Activated CD4-positive, CD25-positive, alpha-beta regulatory T cell (primary cell): ENCODE data around the gene INHA.

Experiments used
- DNase-seq, 4 experiments: peaks; one replicate each; lab custom pipeline; 2025; lab: John Stamatoyannopoulos, UW

The INHA gene

DNA sequence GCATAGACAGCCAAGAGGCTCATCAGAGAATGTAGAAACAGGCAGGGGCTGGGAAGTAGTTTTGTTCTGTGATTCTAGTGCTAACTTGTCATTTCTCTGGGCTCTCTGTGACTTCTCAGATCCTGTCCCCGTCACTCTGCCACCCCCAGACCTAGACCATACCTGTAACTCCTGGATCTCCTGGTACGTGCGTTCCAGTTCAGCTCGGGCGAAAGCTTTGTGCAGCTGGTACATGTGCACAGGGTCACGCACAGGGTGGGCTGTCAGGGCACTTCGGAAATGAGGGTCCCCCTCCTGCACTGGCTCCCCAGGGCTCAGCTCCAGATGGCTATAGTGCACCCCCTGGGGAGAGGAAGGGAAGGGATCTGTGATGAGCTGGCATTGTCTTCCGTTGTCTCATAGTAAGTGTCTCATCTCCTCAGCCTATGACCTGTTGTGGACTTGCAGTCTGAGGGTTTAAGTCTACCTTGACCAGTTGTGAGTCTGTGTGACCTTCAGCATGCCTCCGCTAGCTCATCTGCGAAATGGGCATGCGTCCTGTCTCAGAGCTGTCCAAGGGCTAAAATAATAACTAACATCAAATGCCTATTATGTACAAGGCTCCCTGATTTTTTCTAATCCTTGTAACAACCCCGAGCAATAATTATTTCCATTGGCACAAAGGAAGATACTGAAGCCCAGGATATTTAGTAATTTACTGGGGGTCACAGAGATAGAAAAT, 31.2 kb upstream of the INHA start:
- no peak for DNase-seq

DNA sequence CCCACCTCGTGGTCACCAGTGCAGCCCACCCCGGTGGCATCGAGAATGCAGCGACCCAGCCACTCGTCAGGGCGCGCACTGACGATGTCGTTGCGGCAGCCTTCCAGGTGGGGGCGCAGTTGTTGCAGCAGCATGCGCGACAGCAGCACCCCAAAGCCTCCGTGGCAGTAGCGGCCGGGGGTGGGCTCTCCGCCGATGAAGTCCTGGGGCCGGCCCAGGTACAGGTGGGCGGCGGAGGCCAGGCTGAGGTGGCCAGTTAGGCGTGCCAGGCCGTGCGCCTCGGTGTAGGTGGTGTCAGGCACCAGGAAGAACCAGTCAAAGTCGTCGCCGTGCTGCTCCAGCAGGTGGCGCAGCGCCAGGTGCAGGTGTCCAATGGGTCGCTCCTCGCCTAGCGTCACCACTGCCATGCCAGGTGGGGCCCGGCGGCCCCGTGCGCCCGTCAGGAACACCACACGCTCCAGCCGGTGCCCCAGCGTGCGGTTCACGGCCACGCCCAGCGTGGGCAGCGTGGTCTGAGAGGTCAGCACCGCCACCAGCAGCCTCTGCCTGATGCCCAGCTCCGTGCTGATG, 30.4 kb upstream of the INHA start:
- peak; percentile 62 to 84 (median 74) for DNase-seq

DNA sequence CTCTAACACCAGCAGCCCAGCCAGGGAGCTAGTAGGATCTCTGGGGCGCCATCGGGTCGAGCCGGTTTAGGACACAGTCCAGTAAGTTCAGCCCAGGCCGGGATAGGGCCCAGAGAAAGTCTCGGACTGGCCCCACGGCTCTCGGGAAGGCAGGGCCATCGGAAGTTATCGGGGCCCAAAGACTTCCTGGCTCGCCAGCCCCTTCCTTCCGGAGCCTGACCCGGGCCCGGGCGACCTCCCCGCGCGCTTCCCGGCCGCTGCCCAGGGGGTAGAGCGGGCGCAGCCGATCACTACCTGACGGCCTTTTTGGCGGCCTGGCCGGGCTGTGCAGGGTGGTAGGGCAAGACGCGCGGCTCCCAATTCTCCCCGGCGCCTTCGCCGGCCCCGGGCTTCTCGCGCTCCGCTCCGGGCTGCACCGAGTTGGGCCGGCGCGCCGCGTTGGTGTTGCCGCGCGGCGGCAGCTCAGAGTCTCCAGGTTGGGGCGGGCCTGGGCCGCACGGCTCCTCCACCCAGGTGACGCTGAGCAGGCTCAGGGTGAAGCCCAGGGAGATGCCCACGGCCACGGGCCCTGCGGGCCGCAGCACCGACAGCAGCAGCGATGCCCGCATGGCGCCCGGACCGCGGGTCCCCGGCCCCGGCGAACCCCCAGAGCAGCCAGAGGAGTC, 29.0 kb upstream of the INHA start:
- peak in 1 of 4 experiments; percentile 37 for DNase-seq

DNA sequence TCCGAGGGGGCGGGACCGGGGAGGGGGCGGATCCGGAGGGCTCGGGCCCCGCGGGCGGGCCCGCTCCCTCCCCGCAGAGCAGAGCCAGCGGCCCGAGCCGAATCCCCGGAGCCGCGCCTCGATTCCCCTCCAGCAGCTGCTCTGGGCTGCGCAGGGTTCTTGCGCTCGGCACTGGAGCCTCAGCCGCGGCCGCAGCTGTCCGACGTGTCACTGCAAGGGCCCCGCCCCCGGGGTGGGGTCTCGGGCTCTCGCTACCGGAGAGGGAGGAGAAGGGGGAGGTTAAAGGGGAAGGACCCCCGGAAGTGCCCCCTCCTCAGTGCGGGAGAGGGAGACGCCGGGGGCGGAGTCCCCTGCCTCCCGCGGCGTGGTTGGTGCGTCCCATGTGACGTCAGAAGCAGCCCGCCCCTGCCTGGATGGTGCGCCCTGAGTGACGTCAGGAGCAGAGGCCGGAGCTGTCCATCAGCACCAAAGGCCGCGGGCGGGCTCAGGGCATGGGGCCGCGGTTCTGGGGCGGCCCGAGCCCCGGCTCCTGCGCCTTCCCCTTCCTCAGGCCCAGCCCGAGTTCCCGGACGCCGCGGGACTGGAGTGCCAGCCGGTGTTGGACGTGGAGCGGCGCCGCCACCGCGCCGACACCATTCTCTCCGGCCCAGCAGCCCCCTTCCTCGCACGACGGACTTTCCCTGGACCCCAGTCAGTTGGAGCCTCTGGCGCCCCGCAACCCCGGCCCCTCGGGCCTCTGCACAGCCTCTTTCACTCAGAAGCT, 28.3 kb upstream of the INHA start, which contains the start of the genes CHPF and TMEM198:
CHPF (minus strand) TSS at position 214 of the 763 bp plus-strand sequence. CDS start 271 bp downstream, outside the sequence.
TMEM198 (plus strand) TSS at position 433 of the 763 bp plus-strand sequence. CDS start 700 bp downstream, outside the sequence.
- peak; percentile 79 to 86 (median 84) for DNase-seq

DNA sequence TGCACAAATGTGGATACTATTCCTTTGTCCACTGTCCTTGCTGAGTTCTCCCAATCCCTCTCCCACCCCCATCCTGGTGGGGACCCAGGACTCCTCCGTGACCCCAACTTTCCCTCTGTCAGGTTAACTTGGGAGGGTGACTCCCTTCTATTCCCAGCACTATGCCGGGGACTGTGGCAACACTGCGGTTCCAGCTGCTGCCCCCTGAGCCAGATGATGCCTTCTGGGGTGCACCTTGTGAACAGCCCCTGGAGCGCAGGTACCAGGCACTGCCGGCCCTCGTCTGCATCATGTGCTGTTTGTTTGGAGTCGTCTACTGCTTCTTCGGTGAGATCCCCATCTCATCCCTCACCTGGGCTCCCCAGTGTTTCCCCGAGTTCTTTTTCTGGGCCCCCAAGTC, 27.5 kb upstream of the INHA start:
- no peak for DNase-seq

DNA sequence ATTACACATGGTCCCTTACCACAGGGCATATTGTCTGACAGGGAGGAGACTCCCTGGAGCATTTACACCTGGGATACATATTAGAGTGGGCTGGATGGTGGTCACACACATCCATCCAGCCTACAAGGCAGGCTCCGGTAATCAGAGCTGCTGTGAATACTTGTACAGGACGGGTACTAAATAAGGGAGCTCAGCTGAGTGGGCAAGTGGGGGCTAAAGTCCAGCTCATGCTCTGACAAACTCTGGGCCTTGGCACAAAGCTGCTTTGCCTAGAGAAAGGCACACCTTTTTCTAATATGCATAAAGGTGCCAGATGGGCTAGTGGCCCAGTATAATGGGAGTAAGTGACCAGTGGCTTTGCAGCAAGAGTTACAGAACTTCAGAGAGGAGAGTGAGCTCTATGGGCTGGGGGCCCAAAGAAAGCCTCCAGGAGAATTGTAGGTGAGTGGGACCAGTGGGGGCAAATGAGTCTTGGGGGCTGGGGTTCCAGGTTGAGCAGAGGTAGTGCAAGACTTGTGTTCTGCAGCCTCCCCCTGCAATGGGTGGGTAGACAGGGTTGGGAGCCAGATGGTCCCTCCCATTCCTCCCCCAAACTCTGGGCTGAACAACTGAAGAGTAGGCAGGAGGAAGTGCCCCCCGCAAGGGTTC, 26.7 kb upstream of the INHA start:
- no peak for DNase-seq

DNA sequence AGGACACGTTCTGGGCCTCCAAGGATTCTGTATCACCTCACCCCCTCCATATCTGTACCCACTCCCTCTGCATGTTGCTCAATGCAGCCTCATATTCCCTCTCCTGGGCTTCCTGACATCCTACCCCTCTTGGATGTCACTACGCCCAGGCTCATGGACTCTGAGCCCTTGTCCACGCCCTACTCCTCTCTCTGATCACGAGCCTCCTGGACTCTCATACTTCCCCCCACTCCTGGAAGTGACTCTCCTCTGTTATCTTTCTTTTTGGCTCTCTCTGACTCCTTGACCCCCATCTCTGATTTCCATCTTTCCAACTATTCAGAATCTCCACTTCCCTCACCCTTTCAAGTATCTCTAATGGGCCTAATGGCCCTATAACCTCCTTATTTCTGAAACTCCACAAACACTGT, 26.2 kb upstream of the INHA start:
- DNase-seq: no peak

DNA sequence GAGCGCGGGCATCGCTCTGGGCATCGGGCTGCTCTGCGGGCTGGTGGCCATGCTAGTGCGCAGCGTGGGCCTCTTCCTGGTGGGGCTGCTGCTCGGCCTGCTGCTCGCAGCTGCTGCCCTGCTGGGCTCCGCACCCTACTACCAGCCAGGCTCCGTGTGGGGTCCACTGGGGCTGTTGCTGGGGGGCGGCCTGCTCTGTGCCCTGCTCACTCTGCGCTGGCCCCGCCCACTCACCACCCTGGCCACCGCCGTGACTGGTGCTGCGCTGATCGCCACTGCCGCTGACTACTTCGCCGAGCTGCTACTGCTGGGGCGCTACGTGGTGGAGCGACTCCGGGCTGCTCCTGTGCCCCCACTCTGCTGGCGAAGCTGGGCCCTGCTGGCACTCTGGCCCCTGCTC, 24.5 kb upstream of the INHA start:
- DNase-seq: no peak

DNA sequence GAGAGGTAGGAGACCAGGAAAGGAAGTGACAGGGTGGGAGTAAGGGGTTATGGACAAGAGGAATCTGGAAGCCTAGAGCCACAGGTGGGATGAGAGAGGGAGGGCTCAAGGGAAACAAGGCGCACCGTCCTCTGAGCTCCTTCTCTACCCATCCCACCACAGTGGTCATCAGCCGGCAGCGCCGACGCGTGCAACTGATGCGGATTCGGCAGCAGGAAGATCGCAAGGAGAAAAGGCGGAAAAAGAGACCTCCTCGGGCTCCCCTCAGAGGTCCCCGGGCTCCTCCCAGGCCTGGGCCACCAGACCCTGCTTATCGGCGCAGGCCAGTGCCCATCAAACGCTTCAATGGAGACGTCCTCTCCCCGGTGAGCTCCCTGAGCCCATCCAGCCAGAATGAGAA, 23.1 kb upstream of the INHA start:
- DNase-seq: no peak

DNA sequence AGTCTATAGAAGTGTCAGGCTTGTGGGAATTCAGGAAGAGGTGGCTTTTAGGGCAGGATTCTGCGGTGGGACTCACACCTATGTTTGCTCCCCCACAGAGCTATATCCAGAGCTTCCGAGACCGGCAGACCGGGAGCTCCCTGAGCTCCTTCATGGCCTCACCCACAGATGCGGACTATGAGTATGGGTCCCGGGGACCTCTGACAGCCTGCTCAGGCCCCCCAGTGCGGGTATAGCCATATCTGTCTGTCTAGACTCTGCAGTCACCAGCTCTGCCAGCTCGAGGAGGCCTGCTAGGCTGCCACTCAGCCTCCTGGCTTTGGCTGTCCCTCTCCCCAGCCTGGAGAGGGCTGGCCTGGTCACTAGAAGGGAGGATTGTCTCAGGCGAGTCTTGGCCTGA, 22.5 kb upstream of the INHA start:
- no peak for DNase-seq

DNA sequence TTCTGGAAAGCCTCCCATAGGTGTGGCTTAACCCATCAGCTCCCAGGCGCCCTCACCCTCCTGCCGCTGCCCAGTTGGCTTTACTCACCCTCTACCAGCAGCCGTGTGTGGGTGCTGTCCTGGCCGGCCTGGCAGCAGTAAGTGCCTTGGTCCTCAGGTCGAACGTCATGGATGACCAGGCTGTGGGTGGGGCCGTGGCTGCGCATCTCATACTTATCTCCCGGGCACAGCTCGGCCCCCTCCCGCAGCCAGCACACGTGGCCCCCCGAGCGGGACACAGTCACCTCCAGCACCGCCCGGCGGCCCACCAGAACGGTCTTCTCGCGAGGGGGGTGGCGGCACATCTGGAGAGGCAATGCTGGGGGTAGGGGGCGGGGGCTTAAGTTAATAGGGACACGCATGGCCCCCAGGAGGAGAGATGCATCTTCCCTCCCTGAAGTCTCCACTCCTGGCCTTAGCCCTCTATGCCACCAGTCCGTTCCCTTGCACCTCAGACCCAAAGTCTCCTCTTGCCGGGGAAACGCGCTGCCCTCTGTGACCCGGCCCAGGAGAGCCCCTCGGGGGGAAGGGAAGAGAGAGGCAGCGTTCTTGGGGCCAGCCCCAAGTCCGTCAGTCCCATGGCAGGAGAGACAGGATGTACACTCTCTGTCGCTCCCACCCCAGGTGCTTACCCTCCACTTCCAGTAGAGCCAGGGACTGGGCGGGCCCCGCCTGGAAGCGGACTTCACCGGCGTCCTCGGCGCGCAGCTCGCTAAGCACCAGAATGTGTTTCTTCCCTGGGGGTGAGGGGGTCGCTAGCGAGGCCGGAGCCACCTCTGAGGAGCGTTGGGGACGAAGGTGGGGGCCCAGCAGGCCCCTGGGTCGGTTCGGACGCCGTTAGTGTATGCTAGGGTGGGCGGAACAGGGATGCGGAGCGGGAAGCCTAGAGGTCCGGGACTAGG, 20.4 kb upstream of the INHA start:
- no peak for DNase-seq

DNA sequence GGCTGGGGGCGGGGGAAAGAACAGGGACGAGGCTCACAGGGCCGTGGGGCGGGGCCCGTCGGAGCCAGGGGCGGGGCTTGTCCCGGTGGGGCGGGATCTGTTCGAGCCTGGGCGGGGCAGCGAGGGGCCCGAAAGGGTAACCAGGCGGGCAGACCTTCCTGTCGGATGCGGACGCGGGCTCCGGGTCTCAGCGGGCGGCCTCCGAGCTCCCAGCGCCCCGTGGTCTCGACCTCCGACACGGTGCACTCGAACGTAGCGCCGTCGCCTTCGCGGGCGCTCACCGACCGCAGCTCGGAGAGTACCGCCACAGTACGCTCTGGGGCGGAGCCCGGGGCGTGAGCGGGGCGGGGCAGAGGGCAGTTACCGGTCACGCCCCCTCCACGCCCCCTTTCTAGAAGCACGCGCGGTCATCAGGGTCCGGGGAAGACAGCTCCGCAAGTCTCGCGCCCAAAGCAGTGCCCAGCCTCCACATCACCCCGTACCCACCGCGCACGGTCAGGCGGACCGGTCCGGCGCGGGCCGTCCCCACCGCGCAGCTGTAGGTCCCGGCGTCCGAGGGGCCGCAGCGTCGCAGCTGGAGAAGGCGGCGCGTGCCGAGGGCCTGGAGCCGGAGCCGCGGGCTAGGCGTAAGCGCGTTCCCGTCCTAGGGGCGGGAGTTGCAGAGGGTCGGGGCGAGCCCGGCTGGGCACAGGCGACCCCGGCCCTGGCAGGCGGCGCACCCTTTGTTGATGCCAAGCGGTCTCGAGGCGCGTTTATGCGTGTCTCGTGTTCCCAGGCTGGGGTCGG, 19.5 kb upstream of the INHA start:
- peak; percentile 37 to 63 (median 56) for DNase-seq

DNA sequence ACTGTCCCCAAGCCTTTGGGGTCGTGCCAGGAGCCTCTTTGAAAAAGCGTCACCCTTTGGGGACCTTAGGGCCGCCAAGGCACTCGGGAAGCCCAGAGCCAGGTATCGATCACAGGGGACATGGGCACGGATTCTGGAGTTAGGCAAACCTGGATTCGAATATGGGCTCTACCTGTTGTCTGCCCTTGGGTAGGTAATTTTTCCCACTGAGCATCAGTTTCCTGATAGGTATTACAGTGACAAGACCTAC, 19.0 kb upstream of the INHA start:
- DNase-seq: no peak

DNA sequence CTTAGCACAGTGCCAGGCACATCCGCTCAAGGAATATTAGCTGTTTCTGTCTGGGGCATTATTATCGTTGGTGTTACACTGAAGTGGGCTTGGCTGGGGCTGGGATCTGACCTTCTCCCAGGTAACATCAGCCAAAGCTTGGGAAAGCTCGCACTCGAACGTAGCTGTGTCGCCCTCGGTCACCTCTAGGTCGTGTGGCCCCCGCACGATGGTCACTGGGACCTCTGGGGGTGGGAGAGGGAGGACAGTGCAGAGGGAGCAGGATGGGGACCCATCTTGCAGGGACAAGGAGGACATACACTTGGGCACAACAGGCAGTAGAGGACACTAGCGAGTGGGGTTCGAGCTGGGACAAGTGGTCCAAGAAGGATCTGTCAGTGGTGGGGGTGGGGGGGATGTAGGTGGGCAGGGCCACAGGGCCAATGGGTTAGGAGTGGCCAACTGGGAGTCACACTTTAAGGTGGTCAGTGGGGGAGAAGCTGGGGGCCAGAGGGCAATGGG, 18.6 kb upstream of the INHA start:
- no peak for DNase-seq

DNA sequence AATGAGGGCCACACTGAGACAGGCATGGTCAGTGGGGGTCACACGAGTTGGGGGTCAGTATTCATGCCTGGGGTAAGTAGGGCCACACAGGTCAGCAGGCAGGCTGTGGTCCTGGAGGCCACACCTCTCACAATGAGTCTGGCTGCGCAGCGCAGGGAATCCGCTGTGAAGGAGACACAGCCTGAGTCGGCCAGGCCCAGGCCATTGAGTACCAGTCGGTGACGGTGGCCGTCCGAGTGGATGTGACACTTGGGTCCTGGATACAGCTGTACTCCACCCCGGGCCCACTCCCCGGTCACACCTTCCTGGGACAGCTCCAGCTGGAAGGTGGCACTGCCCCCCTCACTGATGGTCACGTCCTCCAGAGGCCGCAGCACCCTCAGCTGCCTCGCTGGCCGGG, 17.8 kb upstream of the INHA start:
- DNase-seq: no peak

DNA sequence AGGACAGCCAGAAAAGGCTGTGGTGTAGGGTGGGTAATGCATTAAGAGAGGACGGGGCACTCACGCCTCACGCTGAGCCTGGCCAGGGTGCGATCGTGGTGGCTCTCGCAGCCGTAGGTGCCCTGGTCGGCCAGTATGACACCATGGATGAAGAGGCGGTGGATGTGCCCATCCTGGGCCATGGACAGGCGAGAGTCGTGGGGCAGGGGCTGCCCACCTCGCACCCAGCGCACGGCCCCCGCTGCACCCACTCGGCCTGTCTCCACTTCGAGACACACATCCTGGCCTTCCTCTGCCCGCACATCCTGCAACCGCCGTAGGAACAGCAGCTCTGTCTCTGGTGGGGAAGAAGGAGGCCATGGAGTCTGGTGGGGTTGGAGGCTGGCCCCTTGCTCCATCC, 16.2 kb upstream of the INHA start:
- DNase-seq: no peak

DNA sequence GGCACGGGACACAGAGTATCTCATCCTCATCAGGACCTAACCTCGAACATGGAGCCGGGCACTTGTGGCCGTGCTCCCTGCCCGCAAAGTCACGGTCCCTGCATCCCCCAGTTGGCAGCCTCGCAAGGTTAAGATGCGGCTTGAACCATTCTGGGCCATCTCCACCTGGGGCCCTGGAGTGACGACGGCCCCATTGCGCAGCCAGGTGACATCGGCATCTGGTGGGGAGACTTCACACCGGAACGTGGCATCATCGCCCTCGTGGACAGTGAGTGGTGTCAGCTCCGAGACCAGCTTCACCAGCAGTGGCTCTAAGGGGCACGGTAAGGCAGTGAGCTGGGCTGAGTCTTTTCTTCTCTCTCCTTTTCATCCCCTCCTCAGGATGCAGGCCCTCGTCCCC, 15.7 kb upstream of the INHA start:
- DNase-seq: no peak

DNA sequence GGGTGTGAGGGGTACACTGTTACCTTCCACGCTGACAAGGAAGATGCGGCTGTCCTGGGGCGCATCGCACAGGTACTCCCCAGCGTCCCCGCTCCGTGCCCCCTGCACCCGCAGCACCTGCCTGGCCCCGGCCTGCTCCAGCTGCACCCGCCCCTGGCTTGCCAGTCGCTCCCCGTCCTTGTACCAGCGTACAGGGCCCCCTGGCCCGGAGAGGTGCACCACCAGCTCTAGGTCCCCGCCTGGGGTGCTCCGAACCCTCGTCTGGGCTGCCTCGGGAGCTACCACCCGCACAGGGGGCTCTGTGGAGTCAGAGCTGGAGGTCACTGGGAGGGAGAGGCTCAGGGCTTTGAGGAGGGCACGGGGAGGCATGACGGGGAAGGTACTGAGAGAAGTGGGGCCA, 14.8 kb upstream of the INHA start:
- DNase-seq: no peak

DNA sequence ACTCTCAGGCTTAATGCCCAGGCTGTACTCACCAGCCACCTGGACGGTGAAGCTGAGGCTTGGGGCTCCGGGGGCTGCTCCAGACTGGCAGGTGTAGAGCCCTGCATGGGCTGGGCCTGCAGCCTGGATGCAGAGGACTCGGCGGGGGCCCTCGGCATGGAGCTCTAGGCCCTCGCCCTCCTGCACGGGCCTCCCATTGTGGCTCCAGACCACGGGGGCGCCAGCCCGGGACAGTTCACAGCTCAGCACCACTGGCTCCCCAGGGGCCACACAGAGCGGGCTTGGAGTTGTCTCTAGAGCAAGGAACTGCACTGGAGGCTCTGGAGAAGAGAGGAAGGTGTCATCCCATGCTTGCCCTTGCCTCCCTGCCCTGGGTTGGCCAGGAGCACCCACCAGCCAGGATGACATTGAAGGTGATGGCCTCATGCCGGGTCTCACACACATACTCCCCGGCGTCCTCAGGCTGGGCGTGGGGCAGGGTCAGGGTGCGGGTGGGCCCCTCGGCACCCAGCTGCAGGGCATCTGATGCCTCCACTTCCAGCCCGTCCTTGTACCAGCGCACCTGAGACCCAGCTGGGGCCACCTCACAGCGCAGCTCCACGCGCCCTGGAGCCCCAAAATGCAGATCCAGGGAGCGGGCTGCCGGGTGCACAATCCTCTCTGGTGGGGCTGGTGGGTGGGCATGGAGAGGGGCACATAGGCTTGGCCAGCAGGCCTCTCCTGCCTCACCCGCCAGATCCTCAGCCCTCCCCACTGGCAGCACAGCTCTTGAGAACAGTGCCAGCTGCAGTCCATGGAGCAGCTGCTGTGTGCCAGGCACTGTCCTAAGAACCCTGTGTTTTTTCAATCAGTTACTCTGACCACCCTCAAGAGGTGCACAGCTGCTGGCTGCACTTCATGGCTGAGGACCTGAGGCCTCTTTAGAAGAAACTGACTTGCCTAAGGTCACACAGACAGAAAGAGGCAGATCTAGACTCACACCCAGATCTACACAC, 14.0 kb upstream of the INHA start:
- DNase-seq: no peak
